ENCODE data around the gene ZNF669. TPM values are rescaled to one million over a fixed set of nuclear protein-coding genes. Genes with fewer than 3 reads are reported as not detected.

ZNF669 gene
- total and polyA plus RNA-seq, 2 experiments from 2014 or later, result 13.7 to 25.4 TPM

DNA sequence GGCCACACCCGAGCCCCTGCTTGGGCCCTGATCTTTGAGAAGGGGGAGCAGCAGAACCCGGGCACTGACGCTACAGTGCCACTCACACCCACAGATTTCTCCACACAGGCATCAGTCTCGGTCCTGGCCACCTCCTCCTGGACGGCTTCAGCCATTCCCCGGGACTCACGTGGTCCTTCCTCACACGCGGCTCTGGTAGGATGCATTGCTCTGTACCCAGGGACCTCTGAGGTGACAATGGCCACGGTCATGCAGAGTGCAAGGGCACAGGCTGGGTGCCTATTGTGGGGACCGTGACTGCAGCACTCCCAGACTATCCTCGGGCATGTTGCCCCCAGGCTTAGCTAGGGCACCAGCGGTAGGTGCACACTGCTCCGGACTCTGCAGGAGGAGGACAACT lies 13.7 kb downstream of the ZNF669 start:
- Histone ChIP-seq H3K27me3 (ENCODE audit: insufficient read depth) (no peaks in the 10 kb centered on the region), H3K79me2 (replicated peaks; ENCODE audit: insufficient read depth) (no peaks in the 10 kb centered on the region), H3K4me3 (no peak overlapping the region), H3K36me3 (ENCODE audit: insufficient read depth) (no peaks in the 10 kb centered on the region), H3K4me1 (ENCODE audit: insufficient read depth) (no peaks in the 10 kb centered on the region), H3K27ac (ENCODE audit: low read depth) (no peak overlapping the region), H2AFZ (no peak overlapping the region), H3F3A (replicated peaks; ENCODE audit: low read depth) (no peaks in the 10 kb centered on the region), H3K4me2 (no peak overlapping the region), H3K9me2 (ENCODE audit: insufficient read depth) (no peaks in the 10 kb centered on the region), H4K20me1 (replicated peaks; ENCODE audit: insufficient read depth) (no peaks in the 10 kb centered on the region)
- peaks cover 2% of the 10 kb centered on the region for H3K27me3 Mint-ChIP-seq (ENCODE audit: insufficient read depth, low read depth, poor library complexity)
- no peaks in the 10 kb centered on the region for H3K9me3 Mint-ChIP-seq
- no peak for ATAC-seq
- peaks cover 6% of the 10 kb centered on the region for H3K4me1 Mint-ChIP-seq
- H3K27ac Mint-ChIP-seq, result no peak overlapping the region
- no peaks in the 10 kb centered on the region for H3K36me3 Mint-ChIP-seq (ENCODE audit: low read depth)
- no peak for DNase-seq (ENCODE audit: low spot score)
- no peak overlapping the region for H3K4me3 Mint-ChIP-seq
- TF ChIP-seq JUNB (IDR thresholded peaks at IDR 0.05; ENCODE audit: unreplicated experiment) (no peak), ZNF331 (CRISPR knock-in tag; IDR thresholded peaks at IDR 0.05; ENCODE audit: low read depth) (no peak), ZNF114 (CRISPR knock-in tag; IDR thresholded peaks at IDR 0.05) (no peak), CREB1 (CRISPR knock-in tag; IDR thresholded peaks at IDR 0.05; ENCODE audit: low read depth) (no peak), STAT1 (IDR thresholded peaks at IDR 0.05; ENCODE audit: unreplicated experiment) (no peak), NANOG (IDR thresholded peaks at IDR 0.05; ENCODE audit: borderline replicate concordance) (no peak), EZH2phosphoT487 (IDR thresholded peaks at IDR 0.05; ENCODE audit: unreplicated experiment) (no peak)
- TF ChIP-seq, protein P1, sequence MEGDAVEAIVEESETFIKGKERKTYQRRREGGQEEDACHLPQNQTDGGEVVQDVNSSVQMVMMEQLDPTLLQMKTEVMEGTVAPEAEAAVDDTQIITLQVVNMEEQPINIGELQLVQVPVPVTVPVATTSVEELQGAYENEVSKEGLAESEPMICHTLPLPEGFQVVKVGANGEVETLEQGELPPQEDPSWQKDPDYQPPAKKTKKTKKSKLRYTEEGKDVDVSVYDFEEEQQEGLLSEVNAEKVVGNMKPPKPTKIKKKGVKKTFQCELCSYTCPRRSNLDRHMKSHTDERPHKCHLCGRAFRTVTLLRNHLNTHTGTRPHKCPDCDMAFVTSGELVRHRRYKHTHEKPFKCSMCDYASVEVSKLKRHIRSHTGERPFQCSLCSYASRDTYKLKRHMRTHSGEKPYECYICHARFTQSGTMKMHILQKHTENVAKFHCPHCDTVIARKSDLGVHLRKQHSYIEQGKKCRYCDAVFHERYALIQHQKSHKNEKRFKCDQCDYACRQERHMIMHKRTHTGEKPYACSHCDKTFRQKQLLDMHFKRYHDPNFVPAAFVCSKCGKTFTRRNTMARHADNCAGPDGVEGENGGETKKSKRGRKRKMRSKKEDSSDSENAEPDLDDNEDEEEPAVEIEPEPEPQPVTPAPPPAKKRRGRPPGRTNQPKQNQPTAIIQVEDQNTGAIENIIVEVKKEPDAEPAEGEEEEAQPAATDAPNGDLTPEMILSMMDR (conservative IDR thresholded peaks at IDR 0.05; ENCODE audit: low read depth in 2 of 2), result no peak
- TF ChIP-seq, protein P2, sequence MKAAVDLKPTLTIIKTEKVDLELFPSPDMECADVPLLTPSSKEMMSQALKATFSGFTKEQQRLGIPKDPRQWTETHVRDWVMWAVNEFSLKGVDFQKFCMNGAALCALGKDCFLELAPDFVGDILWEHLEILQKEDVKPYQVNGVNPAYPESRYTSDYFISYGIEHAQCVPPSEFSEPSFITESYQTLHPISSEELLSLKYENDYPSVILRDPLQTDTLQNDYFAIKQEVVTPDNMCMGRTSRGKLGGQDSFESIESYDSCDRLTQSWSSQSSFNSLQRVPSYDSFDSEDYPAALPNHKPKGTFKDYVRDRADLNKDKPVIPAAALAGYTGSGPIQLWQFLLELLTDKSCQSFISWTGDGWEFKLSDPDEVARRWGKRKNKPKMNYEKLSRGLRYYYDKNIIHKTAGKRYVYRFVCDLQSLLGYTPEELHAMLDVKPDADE (IDR thresholded peaks at IDR 0.05), result no peak

DNA sequence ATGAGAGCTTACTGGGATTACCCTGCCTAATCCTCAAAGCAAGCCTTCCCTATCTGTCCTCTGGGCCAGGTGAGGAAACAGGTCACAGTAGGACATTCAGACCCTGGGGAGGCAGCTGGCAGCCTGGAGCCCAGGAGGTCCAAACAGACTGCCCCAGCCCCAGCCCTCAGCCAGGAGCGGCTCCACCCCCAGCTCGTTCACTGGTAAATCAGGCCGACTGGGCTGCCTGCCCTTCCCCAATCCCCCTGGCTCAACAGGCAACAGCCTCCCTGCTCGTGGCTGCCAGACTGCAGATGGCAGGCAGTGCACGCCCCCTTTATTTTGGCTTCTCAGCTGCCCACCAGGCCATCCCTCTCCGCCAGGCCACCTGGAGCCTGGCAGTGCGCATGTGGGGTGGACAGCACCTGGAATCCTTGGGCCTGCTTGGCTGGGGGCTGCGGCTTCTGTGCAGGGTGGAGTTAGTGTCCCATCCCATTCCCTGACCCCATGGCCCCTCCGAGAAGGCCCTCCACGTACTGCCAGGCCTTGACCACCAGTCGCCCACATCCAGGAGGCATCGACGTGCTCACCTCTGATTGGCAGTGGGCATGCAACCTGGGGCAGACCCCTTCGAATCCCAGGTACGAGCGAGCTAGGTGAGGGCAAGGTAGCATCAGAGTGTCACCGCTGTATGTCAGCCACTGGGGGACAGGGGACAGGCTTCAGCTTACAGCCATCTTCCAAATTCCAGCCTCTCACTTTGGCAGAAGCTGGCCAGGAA lies 14.4 kb downstream of the ZNF669 start:
- peaks cover 6% of the 10 kb centered on the region for H3K4me1 Mint-ChIP-seq
- TF ChIP-seq ZNF114 (CRISPR knock-in tag; IDR thresholded peaks at IDR 0.05) (no peak), EZH2phosphoT487 (IDR thresholded peaks at IDR 0.05; ENCODE audit: unreplicated experiment) (no peak), JUNB (IDR thresholded peaks at IDR 0.05; ENCODE audit: unreplicated experiment) (no peak), STAT1 (IDR thresholded peaks at IDR 0.05; ENCODE audit: unreplicated experiment) (no peak), ZNF331 (CRISPR knock-in tag; IDR thresholded peaks at IDR 0.05; ENCODE audit: low read depth) (no peak), CREB1 (CRISPR knock-in tag; IDR thresholded peaks at IDR 0.05; ENCODE audit: low read depth) (no peak), EZH2 (IDR thresholded peaks at IDR 0.05; ENCODE audit: low read depth, unreplicated experiment) (no peak)
- TF ChIP-seq, protein P3, sequence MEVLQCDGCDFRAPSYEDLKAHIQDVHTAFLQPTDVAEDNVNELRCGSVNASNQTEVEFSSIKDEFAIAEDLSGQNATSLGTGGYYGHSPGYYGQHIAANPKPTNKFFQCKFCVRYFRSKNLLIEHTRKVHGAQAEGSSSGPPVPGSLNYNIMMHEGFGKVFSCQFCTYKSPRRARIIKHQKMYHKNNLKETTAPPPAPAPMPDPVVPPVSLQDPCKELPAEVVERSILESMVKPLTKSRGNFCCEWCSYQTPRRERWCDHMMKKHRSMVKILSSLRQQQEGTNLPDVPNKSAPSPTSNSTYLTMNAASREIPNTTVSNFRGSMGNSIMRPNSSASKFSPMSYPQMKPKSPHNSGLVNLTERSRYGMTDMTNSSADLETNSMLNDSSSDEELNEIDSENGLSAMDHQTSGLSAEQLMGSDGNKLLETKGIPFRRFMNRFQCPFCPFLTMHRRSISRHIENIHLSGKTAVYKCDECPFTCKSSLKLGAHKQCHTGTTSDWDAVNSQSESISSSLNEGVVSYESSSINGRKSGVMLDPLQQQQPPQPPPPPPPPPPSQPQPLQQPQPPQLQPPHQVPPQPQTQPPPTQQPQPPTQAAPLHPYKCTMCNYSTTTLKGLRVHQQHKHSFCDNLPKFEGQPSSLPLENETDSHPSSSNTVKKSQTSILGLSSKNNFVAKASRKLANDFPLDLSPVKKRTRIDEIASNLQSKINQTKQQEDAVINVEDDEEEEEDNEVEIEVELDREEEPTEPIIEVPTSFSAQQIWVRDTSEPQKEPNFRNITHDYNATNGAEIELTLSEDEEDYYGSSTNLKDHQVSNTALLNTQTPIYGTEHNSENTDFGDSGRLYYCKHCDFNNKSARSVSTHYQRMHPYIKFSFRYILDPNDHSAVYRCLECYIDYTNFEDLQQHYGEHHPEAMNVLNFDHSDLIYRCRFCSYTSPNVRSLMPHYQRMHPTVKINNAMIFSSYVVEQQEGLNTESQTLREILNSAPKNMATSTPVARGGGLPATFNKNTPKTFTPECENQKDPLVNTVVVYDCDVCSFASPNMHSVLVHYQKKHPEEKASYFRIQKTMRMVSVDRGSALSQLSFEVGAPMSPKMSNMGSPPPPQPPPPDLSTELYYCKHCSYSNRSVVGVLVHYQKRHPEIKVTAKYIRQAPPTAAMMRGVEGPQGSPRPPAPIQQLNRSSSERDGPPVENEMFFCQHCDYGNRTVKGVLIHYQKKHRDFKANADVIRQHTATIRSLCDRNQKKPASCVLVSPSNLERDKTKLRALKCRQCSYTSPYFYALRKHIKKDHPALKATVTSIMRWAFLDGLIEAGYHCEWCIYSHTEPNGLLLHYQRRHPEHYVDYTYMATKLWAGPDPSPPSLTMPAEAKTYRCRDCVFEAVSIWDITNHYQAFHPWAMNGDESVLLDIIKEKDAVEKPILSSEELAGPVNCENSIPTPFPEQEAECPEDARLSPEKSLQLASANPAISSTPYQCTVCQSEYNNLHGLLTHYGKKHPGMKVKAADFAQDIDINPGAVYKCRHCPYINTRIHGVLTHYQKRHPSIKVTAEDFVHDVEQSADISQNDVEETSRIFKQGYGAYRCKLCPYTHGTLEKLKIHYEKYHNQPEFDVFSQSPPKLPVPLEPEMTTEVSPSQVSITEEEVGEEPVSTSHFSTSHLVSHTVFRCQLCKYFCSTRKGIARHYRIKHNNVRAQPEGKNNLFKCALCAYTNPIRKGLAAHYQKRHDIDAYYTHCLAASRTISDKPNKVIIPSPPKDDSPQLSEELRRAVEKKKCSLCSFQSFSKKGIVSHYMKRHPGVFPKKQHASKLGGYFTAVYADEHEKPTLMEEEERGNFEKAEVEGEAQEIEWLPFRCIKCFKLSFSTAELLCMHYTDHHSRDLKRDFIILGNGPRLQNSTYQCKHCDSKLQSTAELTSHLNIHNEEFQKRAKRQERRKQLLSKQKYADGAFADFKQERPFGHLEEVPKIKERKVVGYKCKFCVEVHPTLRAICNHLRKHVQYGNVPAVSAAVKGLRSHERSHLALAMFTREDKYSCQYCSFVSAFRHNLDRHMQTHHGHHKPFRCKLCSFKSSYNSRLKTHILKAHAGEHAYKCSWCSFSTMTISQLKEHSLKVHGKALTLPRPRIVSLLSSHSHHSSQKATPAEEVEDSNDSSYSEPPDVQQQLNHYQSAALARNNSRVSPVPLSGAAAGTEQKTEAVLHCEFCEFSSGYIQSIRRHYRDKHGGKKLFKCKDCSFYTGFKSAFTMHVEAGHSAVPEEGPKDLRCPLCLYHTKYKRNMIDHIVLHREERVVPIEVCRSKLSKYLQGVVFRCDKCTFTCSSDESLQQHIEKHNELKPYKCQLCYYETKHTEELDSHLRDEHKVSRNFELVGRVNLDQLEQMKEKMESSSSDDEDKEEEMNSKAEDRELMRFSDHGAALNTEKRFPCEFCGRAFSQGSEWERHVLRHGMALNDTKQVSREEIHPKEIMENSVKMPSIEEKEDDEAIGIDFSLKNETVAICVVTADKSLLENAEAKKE (CRISPR knock-in tag; IDR thresholded peaks at IDR 0.05), result no peak

More for the DNA sequence above, 14.4 kb downstream of the ZNF669 start:
- H3K36me3 Mint-ChIP-seq (ENCODE audit: low read depth), result no peaks in the 10 kb centered on the region
- no peak overlapping the region for H3K27ac ChIP-seq (ENCODE audit: low read depth)
- H3K9me2 ChIP-seq (ENCODE audit: insufficient read depth), result no peaks in the 10 kb centered on the region
- no peak overlapping the region for H3K4me3 Mint-ChIP-seq
- no peak overlapping the region for H3K27ac Mint-ChIP-seq
- no peak overlapping the region for H3K4me3 ChIP-seq
- H2AFZ ChIP-seq, result no peak overlapping the region
- peaks cover 4% of the 10 kb centered on the region for H3K27me3 Mint-ChIP-seq (ENCODE audit: insufficient read depth, low read depth, poor library complexity)
- H3K27me3 ChIP-seq (ENCODE audit: insufficient read depth), result no peaks in the 10 kb centered on the region
- H4K20me1 ChIP-seq (replicated peaks; ENCODE audit: insufficient read depth), result no peaks in the 10 kb centered on the region
- no peak overlapping the region for H3K4me2 ChIP-seq
- H3K4me1 ChIP-seq (ENCODE audit: insufficient read depth), result no peaks in the 10 kb centered on the region
- H3K79me2 ChIP-seq (replicated peaks; ENCODE audit: insufficient read depth), result no peaks in the 10 kb centered on the region
- ATAC-seq (peak; percentile 83), DNase-seq (ENCODE audit: low spot score) (peak; percentile 15)
- peaks cover 3% of the 10 kb centered on the region for H3K9me3 Mint-ChIP-seq
- H3K36me3 ChIP-seq (ENCODE audit: insufficient read depth), result no peaks in the 10 kb centered on the region
- H3F3A ChIP-seq (replicated peaks; ENCODE audit: low read depth), result no peaks in the 10 kb centered on the region
